ENCODE measurements around the gene FOXS1.

DNA sequence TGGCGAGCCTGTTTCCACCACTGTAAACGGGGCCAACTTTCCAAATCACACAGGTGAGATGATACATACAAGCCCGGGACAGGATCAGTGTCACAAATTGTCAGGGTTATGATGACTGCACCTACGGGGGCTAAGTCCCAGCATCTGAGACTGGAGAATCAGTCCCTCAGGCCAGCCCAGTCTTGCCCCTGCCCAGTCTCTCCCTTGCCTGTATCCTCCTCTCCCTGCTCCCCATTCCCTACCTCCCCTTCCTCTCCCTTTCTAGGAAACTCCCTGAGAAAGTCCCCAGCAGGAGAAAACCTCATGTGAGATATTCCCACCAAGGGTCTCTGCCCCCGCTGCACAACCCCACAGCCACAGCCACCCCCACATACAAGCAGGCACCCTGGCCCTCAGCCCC lies 1.5 kb downstream of the FOXS1 start:
- no peak for TF ChIP-seq EZH2 (IDR thresholded peaks at IDR 0.05; ENCODE audit: borderline replicate concordance, control insufficient read depth, low read depth, low read length)
- TF ChIP-seq, protein P1, sequence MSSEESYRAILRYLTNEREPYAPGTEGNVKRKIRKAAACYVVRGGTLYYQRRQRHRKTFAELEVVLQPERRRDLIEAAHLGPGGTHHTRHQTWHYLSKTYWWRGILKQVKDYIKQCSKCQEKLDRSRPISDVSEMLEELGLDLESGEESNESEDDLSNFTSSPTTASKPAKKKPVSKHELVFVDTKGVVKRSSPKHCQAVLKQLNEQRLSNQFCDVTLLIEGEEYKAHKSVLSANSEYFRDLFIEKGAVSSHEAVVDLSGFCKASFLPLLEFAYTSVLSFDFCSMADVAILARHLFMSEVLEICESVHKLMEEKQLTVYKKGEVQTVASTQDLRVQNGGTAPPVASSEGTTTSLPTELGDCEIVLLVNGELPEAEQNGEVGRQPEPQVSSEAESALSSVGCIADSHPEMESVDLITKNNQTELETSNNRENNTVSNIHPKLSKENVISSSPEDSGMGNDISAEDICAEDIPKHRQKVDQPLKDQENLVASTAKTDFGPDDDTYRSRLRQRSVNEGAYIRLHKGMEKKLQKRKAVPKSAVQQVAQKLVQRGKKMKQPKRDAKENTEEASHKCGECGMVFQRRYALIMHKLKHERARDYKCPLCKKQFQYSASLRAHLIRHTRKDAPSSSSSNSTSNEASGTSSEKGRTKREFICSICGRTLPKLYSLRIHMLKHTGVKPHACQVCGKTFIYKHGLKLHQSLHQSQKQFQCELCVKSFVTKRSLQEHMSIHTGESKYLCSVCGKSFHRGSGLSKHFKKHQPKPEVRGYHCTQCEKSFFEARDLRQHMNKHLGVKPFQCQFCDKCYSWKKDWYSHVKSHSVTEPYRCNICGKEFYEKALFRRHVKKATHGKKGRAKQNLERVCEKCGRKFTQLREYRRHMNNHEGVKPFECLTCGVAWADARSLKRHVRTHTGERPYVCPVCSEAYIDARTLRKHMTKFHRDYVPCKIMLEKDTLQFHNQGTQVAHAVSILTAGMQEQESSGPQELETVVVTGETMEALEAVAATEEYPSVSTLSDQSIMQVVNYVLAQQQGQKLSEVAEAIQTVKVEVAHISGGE (CRISPR knock-in tag; IDR thresholded peaks at IDR 0.05) = no peak
- TF ChIP-seq CBFB (IDR thresholded peaks at IDR 0.05; ENCODE audit: low read depth) = no peak
- no peak for TF ChIP-seq CREM (IDR thresholded peaks at IDR 0.05; ENCODE audit: low read depth)
- no peak for TF ChIP-seq SUZ12 (IDR thresholded peaks at IDR 0.05; ENCODE audit: unreplicated experiment)
- TF ChIP-seq, protein P2, sequence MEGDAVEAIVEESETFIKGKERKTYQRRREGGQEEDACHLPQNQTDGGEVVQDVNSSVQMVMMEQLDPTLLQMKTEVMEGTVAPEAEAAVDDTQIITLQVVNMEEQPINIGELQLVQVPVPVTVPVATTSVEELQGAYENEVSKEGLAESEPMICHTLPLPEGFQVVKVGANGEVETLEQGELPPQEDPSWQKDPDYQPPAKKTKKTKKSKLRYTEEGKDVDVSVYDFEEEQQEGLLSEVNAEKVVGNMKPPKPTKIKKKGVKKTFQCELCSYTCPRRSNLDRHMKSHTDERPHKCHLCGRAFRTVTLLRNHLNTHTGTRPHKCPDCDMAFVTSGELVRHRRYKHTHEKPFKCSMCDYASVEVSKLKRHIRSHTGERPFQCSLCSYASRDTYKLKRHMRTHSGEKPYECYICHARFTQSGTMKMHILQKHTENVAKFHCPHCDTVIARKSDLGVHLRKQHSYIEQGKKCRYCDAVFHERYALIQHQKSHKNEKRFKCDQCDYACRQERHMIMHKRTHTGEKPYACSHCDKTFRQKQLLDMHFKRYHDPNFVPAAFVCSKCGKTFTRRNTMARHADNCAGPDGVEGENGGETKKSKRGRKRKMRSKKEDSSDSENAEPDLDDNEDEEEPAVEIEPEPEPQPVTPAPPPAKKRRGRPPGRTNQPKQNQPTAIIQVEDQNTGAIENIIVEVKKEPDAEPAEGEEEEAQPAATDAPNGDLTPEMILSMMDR (IDR thresholded peaks at IDR 0.05 in 2 of 3, conservative IDR thresholded peaks at IDR 0.05 in 1 of 3; ENCODE audit: control insufficient read depth in 2 of 3, extremely low read depth in 1 of 3, insufficient read depth in 1 of 3, low read depth in 3 of 3, low read length in 3 of 3) = no peak
- no peak for TF ChIP-seq MYC (IDR thresholded peaks at IDR 0.05; ENCODE audit: insufficient read depth, insufficient read length, insufficient replicate concordance, low read length, severe bottlenecking)
- TF ChIP-seq HDAC2 (IDR thresholded peaks at IDR 0.05) = no peak
- no peak for TF ChIP-seq POLR2A (IDR thresholded peaks at IDR 0.05; ENCODE audit: low read depth, low read length)
- TF ChIP-seq CBX3 (IDR thresholded peaks at IDR 0.05; ENCODE audit: borderline replicate concordance, low read depth) = no peak
- no peak for TF ChIP-seq POLR2AphosphoS2 (IDR thresholded peaks at IDR 0.05; ENCODE audit: low read depth, low read length)

Measured in GM12878 (cell line).